Measurements from ENCODE around the gene TOM1L2. TPM values are rescaled to one million over a fixed set of nuclear protein-coding genes. Genes with fewer than 3 reads are reported as not detected.

TOM1L2 gene
- total and polyA plus RNA-seq, 2 of the 4 experiments (the other 2 are of a cell fraction) = 34.4 to 51.7 TPM

GRCh38 chr17:17896746-17897145 is 75.5 kb downstream of the TOM1L2 start:
- H3K18ac ChIP-seq (ENCODE audit: low read depth, low read length) = no peak overlapping the region
- no peak overlapping the region for H2AFZ ChIP-seq (replicated peaks; ENCODE audit: low read length, poor library complexity)
- no peak overlapping the region for H4K8ac ChIP-seq (ENCODE audit: low read depth in 2 of 2, low read length in 2 of 2)
- TF ChIP-seq RCOR1 (IDR thresholded peaks at IDR 0.05; ENCODE audit: insufficient replicate concordance, low read length) = no peak
- no peak for TF ChIP-seq BHLHE40 (IDR thresholded peaks at IDR 0.05; ENCODE audit: low read depth, low read length)
- no peak for TF ChIP-seq SMC3 (IDR thresholded peaks at IDR 0.05; ENCODE audit: low read depth, low read length)
- TF ChIP-seq RAD21 (IDR thresholded peaks at IDR 0.05; ENCODE audit: low read length) = no peak
- no peak for TF ChIP-seq ELK1 (IDR thresholded peaks at IDR 0.05; ENCODE audit: borderline replicate concordance, low read depth, low read length)
- TF ChIP-seq CHD1 (IDR thresholded peaks at IDR 0.05; ENCODE audit: low read depth, low read length) = no peak
- no peak overlapping the region for H2BK5ac ChIP-seq (ENCODE audit: low read depth, low read length, poor library complexity, severe bottlenecking)
- H3K56ac ChIP-seq (ENCODE audit: extremely low read depth, insufficient read depth, low read length) = no peak overlapping the region
- peaks cover 7 to 18% of the 10 kb centered on the region in 2 experiments; a peak in 3 of 4 replicates for H3K79me1 ChIP-seq (ENCODE audit: low read depth in 1 of 2, low read length in 2 of 2)
- ChIA-PET CTCF (no interaction called here), POLR2A (ENCODE audit: unreplicated experiment) (no interaction called here)
- no peak overlapping the region for H2AK5ac ChIP-seq (ENCODE audit: low read depth, low read length)
- no peak overlapping the region for H4K5ac ChIP-seq (ENCODE audit: low read depth, low read length)
- no peak for ATAC-seq (ENCODE audit: low read depth)
- no peak overlapping the region for H3K4ac ChIP-seq (ENCODE audit: low read depth, low read length)
- no peaks in the 10 kb centered on the region for H4K20me1 ChIP-seq (ENCODE audit: insufficient read depth, low read length)
- H2BK120ac ChIP-seq (ENCODE audit: low read depth, low read length) = no peak overlapping the region
- no peak overlapping the region for H3K27ac ChIP-seq (ENCODE audit: insufficient read depth, low read length)
- BruUV-seq (replicated peaks) = no TSS peak
- no peak overlapping the region for H4K91ac ChIP-seq (ENCODE audit: insufficient read depth, low read depth, low read length)
- no peak overlapping the region for H2BK15ac ChIP-seq (ENCODE audit: low read depth, low read length)
- H3K4me1 ChIP-seq (ENCODE audit: control insufficient read depth, insufficient read depth, low read length) = peaks cover 8% of the 10 kb centered on the region
- peaks cover 10% of the 10 kb centered on the region for H3K9me1 ChIP-seq (ENCODE audit: insufficient read depth, low read length)
- no peak overlapping the region; the same call in 1 of the 2 replicates for H3K14ac ChIP-seq (replicated peaks; ENCODE audit: low read depth, low read length)
- no peak overlapping the region for H3K4me2 ChIP-seq (ENCODE audit: low read depth, low read length)
- dilution Hi-C loops (cut with HindIII; ENCODE audit: low sequenced_read_pairs, unreplicated experiment) = no loop called here
- no peak overlapping the region for H2BK20ac ChIP-seq (ENCODE audit: low read depth, low read length)
- H3K4me3 ChIP-seq (ENCODE audit: insufficient read depth, low read depth, low read length) = no peak overlapping the region
- intact Hi-C loops (cut with micrococcal nuclease) = no loop called here
- no peak overlapping the region for H2AK9ac ChIP-seq (replicated peaks; ENCODE audit: low read depth, low read length, poor library complexity)
- in situ Hi-C loops (cut with MboI; ENCODE audit: low sequenced_read_pairs) = loop anchor here (25.0 kb wide), 1 partner anchor 534 kb away; no protein-coding TSS in a partner anchor
- DNase-seq = no peak
- peaks cover 32% of the 10 kb centered on the region for H3K36me3 ChIP-seq (ENCODE audit: control insufficient read depth, insufficient read depth, low read length)
- H3K9me3 ChIP-seq (ENCODE audit: control insufficient read depth, insufficient read depth, low read length) = no peaks in the 10 kb centered on the region
- H3K23ac ChIP-seq (ENCODE audit: low read depth, low read length) = no peak overlapping the region
- no peaks in the 10 kb centered on the region for H3K27me3 ChIP-seq (ENCODE audit: control insufficient read depth, insufficient read depth, low read length)
- 89% methylated on average over 5 of the region's 8 CpGs; no CpG with 5 or more reads in 1 of the 2 experiments for WGBS, 2 experiments (ENCODE audit: extremely low coverage in 2 of 2, insufficient read length in 1 of 2)
- no peak overlapping the region for H3K9ac ChIP-seq (ENCODE audit: low read depth, low read length)

Data from IMR-90 (cell line).